ENCODE measurements around the gene VAV2.
A peak's percentile ranks its signal among the peaks of the same experiment; 100 is the strongest.

VAV2 gene

GRCh38 chr9:133811471-133811870 lies 180.7 kb downstream of the VAV2 start:
- DNase-seq, result no peak

- DNase-seq, result no peak
Measured at GRCh38 chr9:133810556-133811195, 181.4 kb downstream of the VAV2 start.

GRCh38 chr9:133809335-133809734 lies 182.8 kb downstream of the VAV2 start:
- DNase-seq, result no peak

GRCh38 chr9:133807818-133808217 lies 184.3 kb downstream of the VAV2 start:
- no peak for DNase-seq

GRCh38 chr9:133807037-133807436 lies 185.1 kb downstream of the VAV2 start:
- no peak for DNase-seq

- DNase-seq, result no peak
Measured at GRCh38 chr9:133806623-133807010, 185.5 kb downstream of the VAV2 start.

GRCh38 chr9:133805876-133806622 lies 186.1 kb downstream of the VAV2 start:
- DNase-seq, result no peak

GRCh38 chr9:133804199-133804598 lies 187.9 kb downstream of the VAV2 start:
- DNase-seq, result no peak

- no peak for DNase-seq
Measured at GRCh38 chr9:133803745-133804144, 188.4 kb downstream of the VAV2 start.

- no peak for DNase-seq
Measured at GRCh38 chr9:133803028-133803585, 189.0 kb downstream of the VAV2 start.

GRCh38 chr9:133801739-133802138 lies 190.4 kb downstream of the VAV2 start:
- no peak for DNase-seq

GRCh38 chr9:133800266-133800665 lies 191.9 kb downstream of the VAV2 start:
- DNase-seq, result no peak

- DNase-seq, result no peak
Measured at GRCh38 chr9:133799716-133800115, 192.4 kb downstream of the VAV2 start.

GRCh38 chr9:133799106-133799505 lies 193.0 kb downstream of the VAV2 start:
- no peak for DNase-seq

- no peak for DNase-seq
Measured at GRCh38 chr9:133798160-133798559, 194.0 kb downstream of the VAV2 start.

- no peak for DNase-seq
Measured at GRCh38 chr9:133797406-133798105, 194.6 kb downstream of the VAV2 start.

- no peak for DNase-seq
Measured at GRCh38 chr9:133796562-133796961, 195.6 kb downstream of the VAV2 start.

GRCh38 chr9:133795049-133795448 lies 197.1 kb downstream of the VAV2 start:
- no peak for DNase-seq

- DNase-seq, result no peak
Measured at GRCh38 chr9:133794016-133794760, 197.9 kb downstream of the VAV2 start.

- DNase-seq, result no peak
Measured at GRCh38 chr9:133793471-133793870, 198.7 kb downstream of the VAV2 start.

- DNase-seq, result peak; percentile 84
Measured at GRCh38 chr9:133792721-133793470, 199.2 kb downstream of the VAV2 start.
